ACHN (cell line): ENCODE data around the gene CDH10.

Experiments
- DNase-seq: peaks from one replicate; pipeline ENCODE4 v3.0.0-alpha.2; 2015
- in situ Hi-C: cut with HindIII; loops from 2 replicates; pipeline ENCODE4 v1.10.0; 2017; ENCODE audit warnings: low sequenced_read_pairs, low pct_ligation_motif_present, low pct_unique_long_range_greater_than_20kb

CDH10 gene

GRCh38 chr5:24505258-24505657 is 139.5 kb downstream of the CDH10 start:
- in situ Hi-C loops = no loop called here
- DNase-seq = no peak

GRCh38 chr5:24497591-24498157 is 147.1 kb downstream of the CDH10 start:
- no peak for DNase-seq
- in situ Hi-C loops = no loop called here

GRCh38 chr5:24497145-24497544 is 147.6 kb downstream of the CDH10 start:
- no peak for DNase-seq
- in situ Hi-C loops = no loop called here

GRCh38 chr5:24496268-24496667 is 148.5 kb downstream of the CDH10 start:
- DNase-seq = no peak
- in situ Hi-C loops = no loop called here

GRCh38 chr5:24492229-24492628 is 152.5 kb downstream of the CDH10 start:
- no peak for DNase-seq
- in situ Hi-C loops = no loop called here

- DNase-seq = no peak
- in situ Hi-C loops = no loop called here
Observed at GRCh38 chr5:24491490-24491889, 153.3 kb downstream of the CDH10 start.

GRCh38 chr5:24487368-24488229 is 157.2 kb downstream of the CDH10 start:
- in situ Hi-C loops = no loop called here
- DNase-seq = no peak

- in situ Hi-C loops = no loop called here
- DNase-seq = no peak
Observed at GRCh38 chr5:24480952-24481351, 163.8 kb downstream of the CDH10 start.

- in situ Hi-C loops = no loop called here
Observed at GRCh38 chr5:24477958-24478357, 166.8 kb downstream of the CDH10 start.

GRCh38 chr5:24475101-24475500 is 169.7 kb downstream of the CDH10 start:
- in situ Hi-C loops = no loop called here
- DNase-seq = no peak

More at GRCh38 chr5:24477958-24478357, 166.8 kb downstream of the CDH10 start:
- DNase-seq = no peak

GRCh38 chr5:24474685-24475084 is 170.1 kb downstream of the CDH10 start:
- DNase-seq = no peak
- in situ Hi-C loops = no loop called here

- DNase-seq = no peak
- in situ Hi-C loops = no loop called here
Observed at GRCh38 chr5:24472518-24472917, 172.3 kb downstream of the CDH10 start.

- in situ Hi-C loops = no loop called here
- DNase-seq = no peak
Observed at GRCh38 chr5:24444414-24444813, 200.4 kb downstream of the CDH10 start.

GRCh38 chr5:24439465-24439864 is 205.3 kb downstream of the CDH10 start:
- in situ Hi-C loops = no loop called here
- DNase-seq = no peak
